ENCODE measurements around the gene TUFT1.
A peak's percentile ranks its signal among the peaks of the same experiment; 100 is the strongest.
"Not testable (repeated sequence)": the region's sequence is repeated elsewhere in the genome, so short reads cannot be mapped to it uniquely, and the experiment has no call there.

Gene TUFT1

GRCh38 chr1:151512801-151513625 lies 27.1 kb upstream of the TUFT1 start:
- no peak for DNase-seq (ENCODE audit: low spot score)

GRCh38 chr1:151513626-151514121 lies 26.4 kb upstream of the TUFT1 start:
- no peak for DNase-seq (ENCODE audit: low spot score)

GRCh38 chr1:151514366-151514765 lies 25.7 kb upstream of the TUFT1 start:
- no peak for DNase-seq (ENCODE audit: low spot score)

GRCh38 chr1:151515265-151515664 lies 24.8 kb upstream of the TUFT1 start:
- no peak for DNase-seq (ENCODE audit: low spot score)

GRCh38 chr1:151516031-151516511 lies 24.0 kb upstream of the TUFT1 start:
- DNase-seq (ENCODE audit: low spot score) = no peak

- no peak for DNase-seq (ENCODE audit: low spot score)
These were observed 21.7 kb upstream of the TUFT1 start for GRCh38 chr1:151518431-151518830.

GRCh38 chr1:151518936-151519335 lies 21.2 kb upstream of the TUFT1 start:
- no peak for DNase-seq (ENCODE audit: low spot score)

- no peak for DNase-seq (ENCODE audit: low spot score)
These were observed 20.4 kb upstream of the TUFT1 start for GRCh38 chr1:151519667-151520066.

GRCh38 chr1:151520359-151520758 lies 19.8 kb upstream of the TUFT1 start:
- DNase-seq (ENCODE audit: low spot score) = no peak

- DNase-seq (ENCODE audit: low spot score) = not testable (repeated sequence)
These were observed 17.7 kb upstream of the TUFT1 start for GRCh38 chr1:151522427-151522826.

GRCh38 chr1:151523326-151523725 lies 16.8 kb upstream of the TUFT1 start:
- no peak for DNase-seq (ENCODE audit: low spot score)

- DNase-seq (ENCODE audit: low spot score) = no peak
These were observed 15.4 kb upstream of the TUFT1 start for GRCh38 chr1:151524736-151525135.

GRCh38 chr1:151526735-151527525 lies 13.2 kb upstream of the TUFT1 start:
- no peak for DNase-seq (ENCODE audit: low spot score)

GRCh38 chr1:151529211-151529702 lies 10.9 kb upstream of the TUFT1 start:
- DNase-seq (ENCODE audit: low spot score) = no peak

GRCh38 chr1:151529781-151530180 lies 10.3 kb upstream of the TUFT1 start:
- DNase-seq (ENCODE audit: low spot score) = no peak

- DNase-seq (ENCODE audit: low spot score) = no peak
These were observed 9.6 kb upstream of the TUFT1 start for GRCh38 chr1:151530461-151530860.

GRCh38 chr1:151533870-151534269 lies 6.2 kb upstream of the TUFT1 start:
- DNase-seq (ENCODE audit: low spot score) = no peak

- DNase-seq (ENCODE audit: low spot score) = peak; percentile 83
These were observed 5.3 kb upstream of the TUFT1 start for GRCh38 chr1:151534662-151535278.

- DNase-seq (ENCODE audit: low spot score) = no peak
These were observed 4.5 kb upstream of the TUFT1 start for GRCh38 chr1:151535326-151536271.

GRCh38 chr1:151536499-151536898 lies 3.6 kb upstream of the TUFT1 start:
- DNase-seq (ENCODE audit: low spot score) = no peak

GRCh38 chr1:151537112-151537511 lies 3.0 kb upstream of the TUFT1 start:
- no peak for DNase-seq (ENCODE audit: low spot score)
